ENCODE results near the gene SRSF8. TPM values are rescaled to one million over a fixed set of nuclear protein-coding genes. Genes with fewer than 3 reads are reported as not detected.
A peak's percentile ranks its signal among the peaks of the same experiment; 100 is the strongest.

SRSF8 gene
- total and polyA plus RNA-seq, 9 of the 15 experiments (the other 6 are each of a cell fraction or from before 2014, with no cell fraction given): 18.0 to 53.4 (median 27.9) TPM

DNA sequence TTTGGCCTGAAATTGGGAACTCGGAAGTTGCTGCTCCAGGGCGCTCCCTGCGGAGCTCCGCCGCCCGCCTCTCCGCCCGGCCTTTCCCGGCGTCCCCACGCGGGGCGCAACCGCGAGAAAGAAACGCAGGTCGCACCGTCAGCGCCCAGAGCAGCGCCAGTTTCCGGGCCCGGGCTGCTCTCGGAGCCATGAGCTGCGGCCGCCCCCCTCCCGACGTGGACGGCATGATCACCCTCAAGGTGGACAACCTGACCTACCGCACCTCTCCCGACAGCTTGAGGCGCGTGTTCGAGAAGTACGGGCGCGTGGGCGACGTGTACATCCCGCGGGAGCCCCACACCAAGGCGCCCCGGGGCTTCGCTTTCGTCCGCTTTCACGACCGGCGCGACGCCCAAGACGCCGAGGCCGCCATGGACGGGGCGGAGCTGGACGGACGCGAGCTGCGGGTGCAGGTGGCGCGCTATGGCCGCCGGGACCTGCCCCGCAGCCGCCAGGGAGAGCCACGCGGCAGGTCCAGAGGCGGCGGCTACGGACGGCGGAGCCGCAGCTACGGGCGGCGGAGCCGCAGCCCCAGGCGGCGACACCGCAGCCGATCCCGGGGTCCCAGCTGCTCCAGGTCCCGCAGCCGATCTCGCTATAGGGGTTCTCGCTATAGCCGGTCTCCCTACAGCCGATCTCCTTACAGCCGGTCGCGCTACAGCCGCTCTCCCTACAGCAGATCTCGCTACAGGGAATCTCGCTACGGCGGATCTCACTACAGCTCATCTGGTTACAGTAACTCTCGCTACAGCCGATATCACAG is 521 bp downstream of the SRSF8 start (continued):
- TF ChIP-seq, protein P1, sequence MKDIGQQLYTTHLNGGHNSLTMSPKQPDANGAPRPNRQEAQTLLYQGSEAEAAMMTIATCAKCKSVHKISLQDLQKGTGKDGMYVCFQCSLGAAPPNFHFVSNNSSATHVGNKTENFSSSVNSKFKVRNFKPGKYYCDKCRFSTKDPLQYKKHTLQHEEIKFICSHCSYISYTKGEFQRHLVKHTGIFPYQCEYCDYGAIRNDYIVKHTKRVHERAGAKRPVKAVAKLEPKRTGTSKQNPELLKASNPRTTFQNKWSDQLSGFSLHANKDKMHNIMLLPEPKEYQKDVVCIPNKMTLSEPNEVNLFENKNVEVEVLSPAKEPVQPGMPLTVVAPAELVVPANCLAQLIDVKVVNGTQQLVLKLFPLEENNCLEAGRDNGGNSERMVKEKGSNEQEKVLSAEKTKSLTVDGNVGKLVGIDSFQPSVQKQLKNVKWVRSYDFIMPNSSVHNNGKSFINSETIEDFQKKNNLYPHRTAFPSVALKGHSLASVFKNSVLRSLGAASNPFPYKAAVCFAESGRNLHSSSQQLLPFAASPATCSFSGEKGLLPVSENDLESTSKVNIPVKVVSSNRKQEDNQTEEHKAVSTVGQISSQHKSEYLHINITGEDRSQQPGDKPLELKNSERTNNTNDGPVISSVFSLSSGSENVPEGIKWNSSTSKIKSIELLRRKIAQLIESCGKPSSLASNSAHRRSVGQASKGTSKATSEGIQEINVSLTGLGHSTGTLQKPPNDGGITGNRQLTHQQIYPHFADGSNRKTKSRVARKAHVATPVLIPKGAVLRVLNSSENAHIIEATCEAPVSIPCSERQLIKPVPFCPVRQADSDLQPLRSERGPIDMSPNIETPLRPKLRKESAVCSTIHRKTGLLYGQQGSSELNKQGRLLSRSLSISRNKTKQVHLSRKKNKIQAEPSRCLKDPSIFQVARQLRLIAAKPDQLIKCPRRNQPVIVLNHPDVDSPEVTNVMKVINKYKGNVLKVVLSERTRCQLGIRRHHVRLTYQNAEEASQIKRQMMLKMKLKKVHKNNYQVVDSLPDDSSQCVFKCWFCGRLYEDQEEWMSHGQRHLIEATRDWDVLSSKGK (CRISPR knock-in tag; IDR thresholded peaks at IDR 0.05): no peak
- TF ChIP-seq ZNF695 (CRISPR knock-in tag; IDR thresholded peaks at IDR 0.05) (no peak), ZNF699 (CRISPR knock-in tag; IDR thresholded peaks at IDR 0.05; ENCODE audit: insufficient replicate concordance) (no peak), LEF1 (IDR thresholded peaks at IDR 0.05) (no peak), SIX5 (IDR thresholded peaks at IDR 0.05; ENCODE audit: borderline replicate concordance in 1 of 2, insufficient read depth in 1 of 2, low read depth in 1 of 2, low read length in 2 of 2) (no peak), PTTG1 (tag; IDR thresholded peaks at IDR 0.05; ENCODE audit: low read depth) (no peak), GABPB1 (CRISPR knock-in tag; IDR thresholded peaks at IDR 0.05) (peak; percentile 69), ZNF232 (CRISPR knock-in tag; IDR thresholded peaks at IDR 0.05) (0 out of 2 replicates have a peak, but pooled peaks have one; percentile 30), CAMTA2 (CRISPR knock-in tag; conservative IDR thresholded peaks at IDR 0.05) (no peak), PCBP2 (IDR thresholded peaks at IDR 0.05; ENCODE audit: low read depth, low read length, poor library complexity, severe bottlenecking) (no peak), KDM4B (IDR thresholded peaks at IDR 0.05; ENCODE audit: borderline replicate concordance in 2 of 2, low read depth in 1 of 2) (0 out of 4 replicates have a peak, but pooled peaks of 1 of the 2 experiments have one; percentile 34), PHF8 (IDR thresholded peaks at IDR 0.05; ENCODE audit: borderline replicate concordance, low read length) (peak; percentile 72; the same call in 1 of the 2 replicates), POLR2B (IDR thresholded peaks at IDR 0.05; ENCODE audit: low read depth, partially characterized antibody) (peak; percentile 76), DMBX1 (CRISPR knock-in tag; IDR thresholded peaks at IDR 0.05; ENCODE audit: borderline replicate concordance) (peak; percentile 4; the same call in 1 of the 2 replicates), KHSRP (IDR thresholded peaks at IDR 0.05) (no peak), MCM2 (IDR thresholded peaks at IDR 0.05; ENCODE audit: low read depth) (no peak), POLR2A (conservative IDR thresholded peaks at IDR 0.05) (peak; percentile 87), SMAD1 (IDR thresholded peaks at IDR 0.05; ENCODE audit: low read depth, low read length, partially characterized antibody) (no peak)
- TF ChIP-seq, protein P2, sequence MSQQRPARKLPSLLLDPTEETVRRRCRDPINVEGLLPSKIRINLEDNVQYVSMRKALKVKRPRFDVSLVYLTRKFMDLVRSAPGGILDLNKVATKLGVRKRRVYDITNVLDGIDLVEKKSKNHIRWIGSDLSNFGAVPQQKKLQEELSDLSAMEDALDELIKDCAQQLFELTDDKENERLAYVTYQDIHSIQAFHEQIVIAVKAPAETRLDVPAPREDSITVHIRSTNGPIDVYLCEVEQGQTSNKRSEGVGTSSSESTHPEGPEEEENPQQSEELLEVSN (IDR thresholded peaks at IDR 0.05; ENCODE audit: borderline replicate concordance in 1 of 2, extremely low read depth in 1 of 2, insufficient read depth in 1 of 2, insufficient read length in 1 of 2, low read depth in 1 of 2, low read length in 1 of 2, poor library complexity in 1 of 2, severe bottlenecking in 1 of 2): peak; percentile 56 to 72
- TF ChIP-seq, protein P3, sequence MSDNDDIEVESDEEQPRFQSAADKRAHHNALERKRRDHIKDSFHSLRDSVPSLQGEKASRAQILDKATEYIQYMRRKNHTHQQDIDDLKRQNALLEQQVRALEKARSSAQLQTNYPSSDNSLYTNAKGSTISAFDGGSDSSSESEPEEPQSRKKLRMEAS (CRISPR knock-in tag; IDR thresholded peaks at IDR 0.05): peak; percentile 54; the same call in 1 of the 2 replicates
- TF ChIP-seq, protein P4, sequence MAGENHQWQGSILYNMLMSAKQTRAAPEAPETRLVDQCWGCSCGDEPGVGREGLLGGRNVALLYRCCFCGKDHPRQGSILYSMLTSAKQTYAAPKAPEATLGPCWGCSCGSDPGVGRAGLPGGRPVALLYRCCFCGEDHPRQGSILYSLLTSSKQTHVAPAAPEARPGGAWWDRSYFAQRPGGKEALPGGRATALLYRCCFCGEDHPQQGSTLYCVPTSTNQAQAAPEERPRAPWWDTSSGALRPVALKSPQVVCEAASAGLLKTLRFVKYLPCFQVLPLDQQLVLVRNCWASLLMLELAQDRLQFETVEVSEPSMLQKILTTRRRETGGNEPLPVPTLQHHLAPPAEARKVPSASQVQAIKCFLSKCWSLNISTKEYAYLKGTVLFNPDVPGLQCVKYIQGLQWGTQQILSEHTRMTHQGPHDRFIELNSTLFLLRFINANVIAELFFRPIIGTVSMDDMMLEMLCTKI (IDR thresholded peaks at IDR 0.05; ENCODE audit: partially characterized antibody): no peak
